HepG2 (cell line): ENCODE measurements around the gene TNFRSF11A. TPM values are rescaled to one million over a fixed set of nuclear protein-coding genes. Genes with fewer than 3 reads are reported as not detected.

Source experiments
- ATAC-seq: fragments of 200-7000 bp; cut with Tn5 transposase; 3 replicates; pipeline ENCODE4 v1.9.1; 2020; ENCODE audit warnings: mild to moderate bottlenecking, moderate library complexity
- BruUV-seq: library from RNA; stranded (reverse); fragments of 400-500 nt; replicated peaks from 2 replicates; lab custom pipeline; 2021; lab: Mats Ljungman, UMichigan
- CTCF ChIA-PET: fragments of 300-600 bp; formaldehyde crosslinking; extraction: SDS; loops from one replicate; lab custom pipeline; 2021; ENCODE audit warnings: low total read pairs, inconsistent platforms, low intra/inter-chr PET ratio; lab: Yijun Ruan, JAX
- POLR2A ChIA-PET: fragments of 350-600 bp; sonication (Branson Sonifier 250); formaldehyde crosslinking; loops from one replicate; lab custom pipeline; 2020; ENCODE audit warnings: antibody characterized with exemption, inconsistent platforms; lab: Yijun Ruan, JAX
- DNase-seq: peaks from one replicate; pipeline ENCODE4 v3.0.0-alpha.2; 2015; ENCODE audit warnings: low spot score
- FAIRE-seq: peaks from 3 replicates; lab custom pipeline; 2011; peaks lifted over from hg19 to GRCh38; lab: Jason Lieb, UNC
- H2AFZ ChIP-seq: one replicate; pipeline ENCODE4 v1.6.1; 2011; ENCODE audit warnings: low read length, inconsistent platforms
- H3K27ac ChIP-seq: fragments of 300-600 bp; 3 replicates; pipeline ENCODE4 v1.8.0; 2011; ENCODE audit warnings: mixed run types, mild to moderate bottlenecking, mixed read lengths, low read length, inconsistent platforms; ENCODE audit not compliant: insufficient read depth; ENCODE audit errors: extremely low read length
- H3K27me3 ChIP-seq, 2 experiments: fragments of 200-600 bp in 1 of 2; 2 replicates in 1 of 2; 3 replicates in 1 of 2; pipeline versions ENCODE4 v1.6.0 to v1.8.0; 2011; ENCODE audit warnings: low read length in 2 of 2, mild to moderate bottlenecking in 2 of 2, moderate library complexity in 2 of 2, inconsistent platforms in 1 of 2; ENCODE audit not compliant: insufficient read depth in 2 of 2, control insufficient read depth in 1 of 2
- H3K36me3 ChIP-seq, 2 experiments: fragments of 200-600 bp in 1 of 2; replicated peaks in 1 of 2; 2 replicates in 1 of 2; 3 replicates in 1 of 2; pipeline versions ENCODE4 v1.5.1 to v1.8.0; 2011; ENCODE audit warnings: low read length in 2 of 2, inconsistent platforms in 1 of 2; ENCODE audit not compliant: insufficient read depth in 2 of 2, control insufficient read depth in 1 of 2
- H3K4me1 ChIP-seq: 2 replicates; pipeline ENCODE4 v1.5.1; 2012; ENCODE audit warnings: low read length, inconsistent platforms; ENCODE audit not compliant: insufficient read depth
- H3K4me2 ChIP-seq: 2 replicates; pipeline ENCODE4 v1.6.0; 2011; ENCODE audit warnings: low read depth, low read length, inconsistent platforms
- H3K4me3 ChIP-seq, 3 experiments: fragments of 200-600 bp in 1 of 3; sonication (generic), shearing (Covaris generic) in 1 of 3; replicated peaks in 1 of 3; 2 replicates each; pipeline ENCODE4 v1.5.1; 2011 to 2016; ENCODE audit warnings: low read length in 3 of 3, inconsistent platforms in 2 of 3, low read depth in 2 of 3, mild to moderate bottlenecking in 2 of 3, control low read depth in 1 of 3, mixed read lengths in 1 of 3; ENCODE audit not compliant: insufficient read depth in 1 of 3
- H3K79me2 ChIP-seq: one replicate; pipeline ENCODE4 v1.6.1; 2011; ENCODE audit warnings: low read length, inconsistent platforms; ENCODE audit not compliant: insufficient read depth
- H3K9ac ChIP-seq: 2 replicates; pipeline ENCODE4 v1.6.0; 2011; ENCODE audit warnings: mild to moderate bottlenecking, low read depth, low read length, inconsistent platforms; ENCODE audit not compliant: insufficient read depth
- H3K9me3 ChIP-seq: 2 replicates; pipeline ENCODE4 v1.5.1; 2012; ENCODE audit warnings: mild to moderate bottlenecking, low read length
- H4K20me1 ChIP-seq: 2 replicates; pipeline ENCODE4 v1.6.0; 2011; ENCODE audit warnings: inconsistent platforms, mild to moderate bottlenecking, low read length, moderate library complexity; ENCODE audit not compliant: insufficient read depth
- CREM ChIP-seq, 2 experiments: sonication (generic) in 1 of 2; formaldehyde crosslinking in 1 of 2; IDR thresholded peaks; 2 replicates each; pipeline versions ENCODE4 v1.4.0 to v1.6.1; 2016 to 2020; ENCODE audit warnings: antibody characterized with exemption in 1 of 2, mild to moderate bottlenecking in 1 of 2, missing genetic modification reagents in 1 of 2
- ELF4 ChIP-seq: sonication (generic); formaldehyde crosslinking; IDR thresholded peaks from 2 replicates; pipeline ENCODE4 v1.5.0; 2020; ENCODE audit warnings: missing genetic modification reagents, mild to moderate bottlenecking, moderate library complexity, borderline replicate concordance
- MAZ ChIP-seq, 2 experiments: sonication (generic) in 1 of 2; formaldehyde crosslinking in 1 of 2; IDR thresholded peaks; 2 replicates each; pipeline versions ENCODE4 v1.5.0 to v1.6.1; 2012 to 2020; ENCODE audit warnings: low read depth in 2 of 2, mild to moderate bottlenecking in 2 of 2, borderline replicate concordance in 1 of 2, improper control_type of control experiment in 1 of 2, low read length in 1 of 2, missing genetic modification reagents in 1 of 2, moderate library complexity in 1 of 2
- REXO4 ChIP-seq: sonication (generic); formaldehyde crosslinking; IDR thresholded peaks from 2 replicates; pipeline ENCODE4 v1.8.0; 2022; ENCODE audit warnings: missing genetic modification reagents, mild to moderate bottlenecking, borderline replicate concordance
- WGBS: methylation state at CpG from one replicate; pipeline ENCODE4 v1.1.6; 2017; ENCODE audit warnings: low lambda C conversion rate; 5-methylcytosine and 5-hydroxymethylcytosine counted together
- in situ Hi-C: cut with HindIII; loops from 2 replicates; pipeline ENCODE4 v1.10.0; 2017; ENCODE audit warnings: low pct_unique_long_range_greater_than_20kb; ENCODE audit not compliant: extremely low pct_ligation_motif_present
- intact Hi-C: fragments of 100-400 bp; cut with micrococcal nuclease; formaldehyde crosslinking; loops from one replicate; pipeline ENCODE4 v1.10.0; 2022; ENCODE audit not compliant: unreplicated experiment
- polyA plus RNA-seq, 8 experiments: library from polyadenylated mRNA; depleted of rRNA in 3 of 8; stranded (reverse) in 7 of 8; unstranded in 1 of 8; fragments of >200 nt; fragmentation: Illumina TruSeq in 4 of 8; extraction: Trizol in 4 of 8; gene quantifications; 2 replicates each; pipeline versions ENCODE4 v1.2.1 to v1.2.3, GENCODE V29; 2011 to 2016; ENCODE audit warnings: low read depth in 4 of 8, missing spikeins in 1 of 8, mixed read lengths in 1 of 8; ENCODE audit not compliant: insufficient read depth in 1 of 8
- total RNA-seq, 5 experiments: library from RNA; depleted of rRNA; stranded (reverse); fragments of >200 nt; fragmentation: Illumina TruSeq; extraction: Trizol; gene quantifications; 2 replicates each; pipeline ENCODE4 v1.2.3, GENCODE V29; 2016; ENCODE audit warnings: low read depth in 1 of 5
- TF ChIP-seq, protein P1 (sequence below): IDR thresholded peaks from 2 replicates; pipeline ENCODE4 v1.6.1; 2016; ENCODE audit warnings: mild to moderate bottlenecking, missing biosample characterization, missing genetic modification reagents
- TF ChIP-seq, protein P2 (sequence below): sonication (generic); formaldehyde crosslinking; IDR thresholded peaks from 2 replicates; pipeline ENCODE4 v1.5.1; 2020; ENCODE audit warnings: mild to moderate bottlenecking, missing genetic modification reagents
- TF ChIP-seq, protein P3 (sequence below): sonication (generic); formaldehyde crosslinking; IDR thresholded peaks from 2 replicates; pipeline ENCODE4 v1.4.0; 2020; ENCODE audit warnings: missing genetic modification reagents, borderline replicate concordance
- TF ChIP-seq, protein P4 (sequence below): sonication (generic); formaldehyde crosslinking; IDR thresholded peaks from 2 replicates; pipeline ENCODE4 v1.8.1; 2022; ENCODE audit warnings: low read depth, mild to moderate bottlenecking, missing genetic modification reagents

TNFRSF11A gene
- total and polyA plus RNA-seq, 2 of the 13 experiments (the other 11 are each of a cell fraction or from before 2014, with no cell fraction given) = 4.6 to 6.4 TPM

DNA sequence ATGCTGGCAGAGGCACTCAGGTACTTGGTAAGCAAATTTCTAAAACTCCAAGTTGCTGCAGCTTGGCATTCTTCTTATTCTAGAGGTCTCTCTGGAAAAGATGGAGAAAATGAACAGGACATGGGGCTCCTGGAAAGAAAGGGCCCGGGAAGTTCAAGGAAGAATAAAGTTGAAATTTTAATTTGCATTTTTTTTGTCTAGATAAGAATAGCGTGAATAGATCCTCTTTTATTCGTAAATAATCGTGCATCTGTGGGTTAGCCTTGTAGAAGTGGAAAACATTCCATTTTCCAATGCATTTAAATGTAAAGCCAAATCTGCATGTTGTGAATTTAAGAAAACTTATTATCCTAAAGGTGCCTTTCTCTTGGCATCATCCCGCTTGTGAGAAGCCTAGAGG lies 61.0 kb downstream of the TNFRSF11A start (continued):
- TF ChIP-seq CREM (IDR thresholded peaks at IDR 0.05) (no peak), CREM (CRISPR knock-in tag; IDR thresholded peaks at IDR 0.05) (no peak), REXO4 (CRISPR knock-in tag) (no peak)

DNA sequence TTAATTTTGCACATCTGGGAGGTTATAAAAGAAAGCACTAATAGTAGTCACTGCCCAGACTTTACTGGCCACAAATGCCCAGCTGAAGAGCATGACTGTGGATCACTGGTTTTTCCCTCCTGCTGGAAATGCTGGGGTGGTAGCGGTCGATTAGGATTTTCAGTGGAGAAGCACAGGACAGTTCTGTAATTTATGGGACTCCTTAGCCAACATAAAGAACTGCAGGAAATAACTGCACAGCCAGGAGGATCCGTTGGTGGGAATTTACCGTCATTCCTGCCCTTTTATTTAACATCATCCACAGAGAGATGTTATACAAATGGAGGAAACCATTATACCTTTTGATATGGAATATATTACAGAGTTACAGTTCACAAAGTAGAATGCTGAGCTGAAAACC lies 61.5 kb downstream of the TNFRSF11A start:
- no peak overlapping the region for H3K4me3 ChIP-seq
- in situ Hi-C loops (no loop called here), intact Hi-C loops (no loop called here)
- no peaks in the 10 kb centered on the region for H4K20me1 ChIP-seq
- no peak overlapping the region for H2AFZ ChIP-seq
- H3K27me3 ChIP-seq = no peaks in the 10 kb centered on the region; a peak in 1 of 5 replicates
- no peaks in the 10 kb centered on the region for H3K9me3 ChIP-seq
- no peak overlapping the region for H3K27ac ChIP-seq
- H3K4me2 ChIP-seq = no peak overlapping the region
- DNase-seq (no peak), FAIRE-seq (no peak), ATAC-seq (no peak)
- WGBS = 95% methylated on average over 4 of the region's 4 CpGs
- POLR2A ChIA-PET = no interaction called here
- H3K9ac ChIP-seq = no peak overlapping the region
- H3K79me2 ChIP-seq = no peaks in the 10 kb centered on the region
- TF ChIP-seq, protein P1, sequence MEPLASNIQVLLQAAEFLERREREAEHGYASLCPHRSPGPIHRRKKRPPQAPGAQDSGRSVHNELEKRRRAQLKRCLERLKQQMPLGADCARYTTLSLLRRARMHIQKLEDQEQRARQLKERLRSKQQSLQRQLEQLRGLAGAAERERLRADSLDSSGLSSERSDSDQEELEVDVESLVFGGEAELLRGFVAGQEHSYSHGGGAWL = no peak
- TF ChIP-seq ELF4 (CRISPR knock-in tag) (no peak), MAZ (IDR thresholded peaks at IDR 0.05; ENCODE audit: borderline replicate concordance, low read depth, low read length) (no peak), MAZ (CRISPR knock-in tag; IDR thresholded peaks at IDR 0.05; ENCODE audit: low read depth) (no peak)
- TF ChIP-seq, protein P2, sequence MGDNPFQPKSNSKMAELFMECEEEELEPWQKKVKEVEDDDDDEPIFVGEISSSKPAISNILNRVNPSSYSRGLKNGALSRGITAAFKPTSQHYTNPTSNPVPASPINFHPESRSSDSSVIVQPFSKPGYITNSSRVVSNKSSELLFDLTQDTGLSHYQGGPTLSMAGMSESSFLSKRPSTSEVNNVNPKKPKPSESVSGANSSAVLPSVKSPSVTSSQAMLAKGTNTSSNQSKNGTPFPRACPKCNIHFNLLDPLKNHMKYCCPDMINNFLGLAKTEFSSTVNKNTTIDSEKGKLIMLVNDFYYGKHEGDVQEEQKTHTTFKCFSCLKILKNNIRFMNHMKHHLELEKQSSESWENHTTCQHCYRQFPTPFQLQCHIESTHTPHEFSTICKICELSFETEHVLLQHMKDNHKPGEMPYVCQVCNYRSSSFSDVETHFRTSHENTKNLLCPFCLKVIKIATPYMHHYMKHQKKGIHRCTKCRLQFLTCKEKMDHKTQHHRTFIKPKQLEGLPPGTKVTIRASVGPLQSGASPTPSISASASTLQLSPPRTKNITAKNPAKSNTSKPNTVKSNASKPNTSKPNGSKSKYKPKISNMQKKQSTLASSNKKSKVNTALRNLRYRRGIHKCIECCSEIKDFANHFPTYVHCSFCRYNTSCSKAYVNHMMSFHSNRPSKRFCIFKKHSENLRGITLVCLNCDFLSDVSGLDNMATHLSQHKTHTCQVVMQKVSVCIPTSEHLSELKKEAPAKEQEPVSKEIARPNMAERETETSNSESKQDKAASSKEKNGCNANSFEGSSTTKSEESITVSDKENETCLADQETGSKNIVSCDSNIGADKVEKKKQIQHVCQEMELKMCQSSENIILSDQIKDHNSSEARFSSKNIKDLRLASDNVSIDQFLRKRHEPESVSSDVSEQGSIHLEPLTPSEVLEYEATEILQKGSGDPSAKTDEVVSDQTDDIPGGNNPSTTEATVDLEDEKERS (CRISPR knock-in tag) = no peak
- TF ChIP-seq, protein P3, sequence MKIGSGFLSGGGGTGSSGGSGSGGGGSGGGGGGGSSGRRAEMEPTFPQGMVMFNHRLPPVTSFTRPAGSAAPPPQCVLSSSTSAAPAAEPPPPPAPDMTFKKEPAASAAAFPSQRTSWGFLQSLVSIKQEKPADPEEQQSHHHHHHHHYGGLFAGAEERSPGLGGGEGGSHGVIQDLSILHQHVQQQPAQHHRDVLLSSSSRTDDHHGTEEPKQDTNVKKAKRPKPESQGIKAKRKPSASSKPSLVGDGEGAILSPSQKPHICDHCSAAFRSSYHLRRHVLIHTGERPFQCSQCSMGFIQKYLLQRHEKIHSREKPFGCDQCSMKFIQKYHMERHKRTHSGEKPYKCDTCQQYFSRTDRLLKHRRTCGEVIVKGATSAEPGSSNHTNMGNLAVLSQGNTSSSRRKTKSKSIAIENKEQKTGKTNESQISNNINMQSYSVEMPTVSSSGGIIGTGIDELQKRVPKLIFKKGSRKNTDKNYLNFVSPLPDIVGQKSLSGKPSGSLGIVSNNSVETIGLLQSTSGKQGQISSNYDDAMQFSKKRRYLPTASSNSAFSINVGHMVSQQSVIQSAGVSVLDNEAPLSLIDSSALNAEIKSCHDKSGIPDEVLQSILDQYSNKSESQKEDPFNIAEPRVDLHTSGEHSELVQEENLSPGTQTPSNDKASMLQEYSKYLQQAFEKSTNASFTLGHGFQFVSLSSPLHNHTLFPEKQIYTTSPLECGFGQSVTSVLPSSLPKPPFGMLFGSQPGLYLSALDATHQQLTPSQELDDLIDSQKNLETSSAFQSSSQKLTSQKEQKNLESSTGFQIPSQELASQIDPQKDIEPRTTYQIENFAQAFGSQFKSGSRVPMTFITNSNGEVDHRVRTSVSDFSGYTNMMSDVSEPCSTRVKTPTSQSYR (CRISPR knock-in tag) = no peak
- TF ChIP-seq, protein P4, sequence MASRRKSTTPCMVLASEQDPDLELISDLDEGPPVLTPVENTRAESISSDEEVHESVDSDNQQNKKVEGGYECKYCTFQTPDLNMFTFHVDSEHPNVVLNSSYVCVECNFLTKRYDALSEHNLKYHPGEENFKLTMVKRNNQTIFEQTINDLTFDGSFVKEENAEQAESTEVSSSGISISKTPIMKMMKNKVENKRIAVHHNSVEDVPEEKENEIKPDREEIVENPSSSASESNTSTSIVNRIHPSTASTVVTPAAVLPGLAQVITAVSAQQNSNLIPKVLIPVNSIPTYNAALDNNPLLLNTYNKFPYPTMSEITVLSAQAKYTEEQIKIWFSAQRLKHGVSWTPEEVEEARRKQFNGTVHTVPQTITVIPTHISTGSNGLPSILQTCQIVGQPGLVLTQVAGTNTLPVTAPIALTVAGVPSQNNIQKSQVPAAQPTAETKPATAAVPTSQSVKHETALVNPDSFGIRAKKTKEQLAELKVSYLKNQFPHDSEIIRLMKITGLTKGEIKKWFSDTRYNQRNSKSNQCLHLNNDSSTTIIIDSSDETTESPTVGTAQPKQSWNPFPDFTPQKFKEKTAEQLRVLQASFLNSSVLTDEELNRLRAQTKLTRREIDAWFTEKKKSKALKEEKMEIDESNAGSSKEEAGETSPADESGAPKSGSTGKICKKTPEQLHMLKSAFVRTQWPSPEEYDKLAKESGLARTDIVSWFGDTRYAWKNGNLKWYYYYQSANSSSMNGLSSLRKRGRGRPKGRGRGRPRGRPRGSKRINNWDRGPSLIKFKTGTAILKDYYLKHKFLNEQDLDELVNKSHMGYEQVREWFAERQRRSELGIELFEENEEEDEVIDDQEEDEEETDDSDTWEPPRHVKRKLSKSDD = no peak
- CTCF ChIA-PET = no interaction called here
- no TSS peak for BruUV-seq
- H3K36me3 ChIP-seq = 0 out of 5 replicates have a peak, but pooled peaks cover 0 to 2% of the 10 kb centered on the region in 2 experiments
- H3K4me1 ChIP-seq = peaks cover 42% of the 10 kb centered on the region
